ENCODE data around the gene DGKG.
A peak's percentile ranks its signal among the peaks of the same experiment; 100 is the strongest.

GRCh38 chr3:186277268-186277909 is 84.6 kb downstream of the DGKG start:
- TF ChIP-seq CTCF (optimal IDR thresholded peaks at IDR 0.05 in 1 of 3, IDR thresholded peaks at IDR 0.05 in 1 of 3, conservative IDR thresholded peaks at IDR 0.05 in 1 of 3; ENCODE audit: extremely low read depth in 1 of 3, insufficient read depth in 2 of 3, low read length in 3 of 3) (peak; percentile 63 to 83 (median 68)), EZH2 (IDR thresholded peaks at IDR 0.05; ENCODE audit: low read length) (no peak)

Data from keratinocyte (primary cell).